DND-41 (cell line): ENCODE results near the gene RAI14.

Experiments
- ATAC-seq: fragments of 200-7000 bp; cut with Tn5 transposase; 3 replicates; pipeline ENCODE4 v1.9.1; 2021; ENCODE audit warnings: low read depth; ENCODE audit not compliant: insufficient read depth
- DNase-seq: peaks from one replicate; pipeline ENCODE4 v3.0.0-alpha.2; 2020
- H2AFZ ChIP-seq: 2 replicates; pipeline ENCODE4 v1.6.0; 2012; ENCODE audit warnings: low read depth, low read length
- H3K27ac ChIP-seq: 2 replicates; pipeline ENCODE4 v1.5.1; 2012; ENCODE audit warnings: low read length, inconsistent platforms
- H3K27me3 ChIP-seq: fragments of 200-600 bp; sonication (generic); 2 replicates; pipeline ENCODE4 v1.6.0; 2012; ENCODE audit warnings: low read length, mild to moderate bottlenecking, inconsistent platforms; ENCODE audit not compliant: insufficient read depth, poor library complexity
- H3K36me3 ChIP-seq: 2 replicates; pipeline ENCODE4 v1.5.1; 2012; ENCODE audit warnings: low read length, inconsistent platforms; ENCODE audit not compliant: insufficient read depth
- H3K4me1 ChIP-seq: 2 replicates; pipeline ENCODE4 v1.5.1; 2012; ENCODE audit warnings: mild to moderate bottlenecking, low read length; ENCODE audit not compliant: insufficient read depth
- H3K4me2 ChIP-seq: 2 replicates; pipeline ENCODE4 v1.6.0; 2012; ENCODE audit warnings: mild to moderate bottlenecking, moderate library complexity, low read length, inconsistent platforms; ENCODE audit not compliant: insufficient read depth
- H3K4me3 ChIP-seq, 2 experiments: fragments of 200-600 bp in 1 of 2; shearing (Covaris generic) in 1 of 2; 2 replicates each; pipeline ENCODE4 v1.5.1; 2012 to 2016; ENCODE audit warnings: inconsistent platforms in 2 of 2, low read length in 2 of 2, mild to moderate bottlenecking in 2 of 2, low read depth in 1 of 2, moderate library complexity in 1 of 2
- H3K79me2 ChIP-seq: 2 replicates; pipeline ENCODE4 v1.6.0; 2012; ENCODE audit warnings: low read length, inconsistent platforms; ENCODE audit not compliant: insufficient read depth
- H3K9ac ChIP-seq: 2 replicates; pipeline ENCODE4 v1.6.0; 2012; ENCODE audit warnings: low read depth, mild to moderate bottlenecking, inconsistent platforms, low read length, moderate library complexity
- H3K9me3 ChIP-seq: 2 replicates; pipeline ENCODE4 v1.5.1; 2012; ENCODE audit warnings: low read length, moderate library complexity, mild to moderate bottlenecking, inconsistent platforms; ENCODE audit not compliant: insufficient read depth, severe bottlenecking
- H4K20me1 ChIP-seq: 2 replicates; pipeline ENCODE4 v1.6.0; 2012; ENCODE audit warnings: low read length; ENCODE audit not compliant: insufficient read depth
- CTCF ChIP-seq: IDR thresholded peaks from 2 replicates; pipeline ENCODE4 v1.5.1; 2012; ENCODE audit warnings: borderline replicate concordance, low read length, moderate library complexity, mild to moderate bottlenecking; ENCODE audit not compliant: poor library complexity, severe bottlenecking; ENCODE audit errors: extremely low read depth
- EZH2 ChIP-seq: IDR thresholded peaks from 3 replicates; pipeline ENCODE4 v1.6.1; 2012; ENCODE audit warnings: borderline replicate concordance, low read depth, mild to moderate bottlenecking, moderate library complexity, low read length, inconsistent platforms; ENCODE audit not compliant: severe bottlenecking

Gene RAI14

GRCh38 chr5:34743878-34744277 lies 87.8 kb downstream of the RAI14 start:
- DNase-seq = no peak
- ATAC-seq = no peak
- no peak overlapping the region for H3K9ac ChIP-seq
- no peaks in the 10 kb centered on the region for H3K4me1 ChIP-seq
- no peak overlapping the region for H3K4me2 ChIP-seq
- no peak overlapping the region for H3K4me3 ChIP-seq
- H2AFZ ChIP-seq = no peak overlapping the region
- no peaks in the 10 kb centered on the region for H3K36me3 ChIP-seq
- H3K27me3 ChIP-seq = no peaks in the 10 kb centered on the region
- H3K9me3 ChIP-seq = no peaks in the 10 kb centered on the region
- H4K20me1 ChIP-seq = no peaks in the 10 kb centered on the region
- no peak for TF ChIP-seq CTCF
- H3K27ac ChIP-seq = no peak overlapping the region
- H3K79me2 ChIP-seq = no peaks in the 10 kb centered on the region

DNA sequence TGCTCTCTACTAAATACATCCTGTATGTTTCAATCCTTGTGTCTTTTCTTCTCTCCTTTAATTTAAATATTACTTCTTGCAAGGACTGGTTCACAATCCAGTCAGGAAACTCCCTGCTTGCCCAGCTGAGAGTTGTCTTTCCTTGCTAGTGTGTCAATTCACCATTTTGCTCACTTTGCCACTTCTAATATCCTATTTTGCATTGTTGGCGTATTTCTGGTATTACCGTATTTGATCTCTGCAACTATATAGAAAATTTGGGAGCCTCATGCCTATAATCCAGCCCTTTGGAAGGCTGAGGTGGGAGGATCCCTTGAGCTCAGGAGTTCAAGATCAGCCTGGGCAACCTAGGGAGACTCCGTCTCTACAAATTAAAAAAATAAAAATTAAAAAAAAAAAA lies 92.3 kb downstream of the RAI14 start:
- Histone ChIP-seq H3K36me3 (no peaks in the 10 kb centered on the region), H3K4me2 (no peak overlapping the region), H3K79me2 (no peaks in the 10 kb centered on the region), H4K20me1 (no peaks in the 10 kb centered on the region), H3K27me3 (no peaks in the 10 kb centered on the region), H3K4me1 (no peaks in the 10 kb centered on the region), H3K27ac (no peak overlapping the region), H3K4me3 (no peak overlapping the region), H3K9ac (no peak overlapping the region), H3K9me3 (no peaks in the 10 kb centered on the region), H2AFZ (no peak overlapping the region)
- TF ChIP-seq EZH2 = no peak
- no peak for TF ChIP-seq CTCF
- ATAC-seq = no peak
- DNase-seq = no peak

DNA sequence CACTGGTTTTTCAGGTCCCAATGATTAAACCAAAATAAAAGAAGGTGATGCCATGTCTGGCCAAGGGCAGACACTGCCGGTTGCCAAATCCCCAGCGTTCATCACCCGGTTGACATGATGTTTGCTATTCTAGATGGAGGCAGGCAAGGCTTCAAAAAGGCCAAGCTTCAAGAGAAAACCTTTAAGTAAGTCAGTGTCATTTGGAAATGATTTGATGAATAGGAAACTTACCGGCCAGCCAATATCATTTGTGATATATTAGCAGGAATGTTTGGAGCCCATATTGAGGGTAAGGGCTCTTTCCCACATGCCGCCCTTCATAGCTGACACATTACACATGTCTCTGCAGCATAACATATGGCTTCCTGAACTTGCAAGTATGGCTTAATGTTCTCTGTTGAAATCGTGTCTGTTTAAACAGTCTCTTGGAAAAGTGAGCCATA lies 93.3 kb downstream of the RAI14 start:
- no peaks in the 10 kb centered on the region for H3K27me3 ChIP-seq
- TF ChIP-seq EZH2 = no peak
- no peak for TF ChIP-seq CTCF
- H3K4me2 ChIP-seq = no peak overlapping the region
- no peaks in the 10 kb centered on the region for H4K20me1 ChIP-seq
- no peak overlapping the region for H3K4me3 ChIP-seq
- H3K27ac ChIP-seq = no peak overlapping the region
- H2AFZ ChIP-seq = no peak overlapping the region
- H3K4me1 ChIP-seq = no peaks in the 10 kb centered on the region
- H3K36me3 ChIP-seq = no peaks in the 10 kb centered on the region
- no peaks in the 10 kb centered on the region for H3K79me2 ChIP-seq
- no peak overlapping the region for H3K9ac ChIP-seq
- ATAC-seq (no peak), DNase-seq (no peak)
- H3K9me3 ChIP-seq = no peaks in the 10 kb centered on the region

DNA sequence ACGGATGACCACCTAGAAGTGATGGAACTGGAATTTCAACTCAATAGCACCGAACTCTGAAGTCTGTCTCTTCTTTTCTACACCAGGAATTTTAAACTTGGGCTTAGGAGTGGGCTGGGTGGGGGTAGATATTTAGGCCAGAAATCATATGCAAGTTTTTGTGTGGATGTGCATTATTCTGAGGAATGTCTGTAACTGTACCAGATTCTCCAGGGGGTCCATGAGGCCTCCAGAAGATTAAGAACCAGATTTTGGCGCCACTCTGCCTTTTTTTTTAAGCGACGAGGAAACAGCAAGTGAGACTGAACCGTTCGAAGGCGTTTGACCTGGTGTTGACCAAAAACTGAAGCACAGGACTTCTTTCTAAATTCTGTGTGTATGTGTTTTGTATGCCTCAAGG lies 94.1 kb downstream of the RAI14 start:
- Histone ChIP-seq H3K4me3 (no peak overlapping the region), H3K9ac (no peak overlapping the region), H3K36me3 (no peaks in the 10 kb centered on the region), H4K20me1 (no peaks in the 10 kb centered on the region), H3K4me1 (no peaks in the 10 kb centered on the region), H2AFZ (no peak overlapping the region), H3K4me2 (no peak overlapping the region), H3K27me3 (no peaks in the 10 kb centered on the region), H3K27ac (no peak overlapping the region), H3K79me2 (no peaks in the 10 kb centered on the region), H3K9me3 (no peaks in the 10 kb centered on the region)
- TF ChIP-seq CTCF (no peak), EZH2 (no peak)
- ATAC-seq = no peak
- no peak for DNase-seq
